Diencephalon (tissue), 1 donor: Measurements from ENCODE around the gene TMEM107. TPM values are rescaled to one million over a fixed set of nuclear protein-coding genes. Genes with fewer than 3 reads are reported as not detected.

ENCODE experiments used
- total RNA-seq: library from RNA; depleted of rRNA; stranded (reverse); fragments of >200 nt; gene quantifications from one replicate; pipeline ENCODE4 v1.2.3, GENCODE V29; 2014

Gene TMEM107
- 31.4 TPM for total RNA-seq

DNA sequence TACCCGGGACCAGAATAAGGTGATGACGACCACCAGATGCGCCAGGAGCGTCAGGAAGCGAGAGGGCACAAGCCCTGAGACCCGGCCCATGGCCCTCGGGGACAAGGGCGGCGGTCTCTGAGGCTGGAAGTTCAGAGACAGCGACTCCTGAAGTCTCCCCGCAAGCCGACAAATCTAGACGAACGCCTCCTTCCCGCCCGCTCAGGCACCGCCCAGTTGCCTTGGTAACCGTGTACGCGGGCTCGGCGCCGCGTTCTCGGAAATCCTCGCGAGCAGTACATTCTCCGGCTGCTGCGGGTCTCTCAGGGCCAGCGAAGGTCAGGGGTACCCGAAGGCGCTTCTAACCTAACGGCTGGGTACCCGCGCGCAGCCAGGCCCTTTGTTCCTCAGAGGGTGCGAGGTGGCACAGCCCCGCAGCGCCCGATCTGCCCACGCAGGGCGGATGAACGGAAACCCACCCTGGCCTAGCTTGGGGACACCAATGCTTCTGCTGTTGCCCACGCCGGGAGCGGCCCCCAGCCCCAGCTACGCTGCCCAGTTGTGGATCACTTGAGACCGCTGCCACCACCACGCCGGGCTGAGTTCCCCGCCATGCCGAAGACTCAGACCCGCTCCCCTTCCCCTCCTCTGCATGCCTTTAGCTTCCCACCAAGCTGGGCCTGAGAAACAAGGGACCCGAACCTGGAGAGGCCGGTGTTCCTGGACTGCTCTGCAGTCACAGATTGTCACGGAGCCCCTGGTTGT, at the start of gene TMEM107:
TSS of gene TMEM107 (minus strand) at position 184 of the 744 bp plus-strand sequence. CDS start at position 90, 94 bp downstream.

DNA sequence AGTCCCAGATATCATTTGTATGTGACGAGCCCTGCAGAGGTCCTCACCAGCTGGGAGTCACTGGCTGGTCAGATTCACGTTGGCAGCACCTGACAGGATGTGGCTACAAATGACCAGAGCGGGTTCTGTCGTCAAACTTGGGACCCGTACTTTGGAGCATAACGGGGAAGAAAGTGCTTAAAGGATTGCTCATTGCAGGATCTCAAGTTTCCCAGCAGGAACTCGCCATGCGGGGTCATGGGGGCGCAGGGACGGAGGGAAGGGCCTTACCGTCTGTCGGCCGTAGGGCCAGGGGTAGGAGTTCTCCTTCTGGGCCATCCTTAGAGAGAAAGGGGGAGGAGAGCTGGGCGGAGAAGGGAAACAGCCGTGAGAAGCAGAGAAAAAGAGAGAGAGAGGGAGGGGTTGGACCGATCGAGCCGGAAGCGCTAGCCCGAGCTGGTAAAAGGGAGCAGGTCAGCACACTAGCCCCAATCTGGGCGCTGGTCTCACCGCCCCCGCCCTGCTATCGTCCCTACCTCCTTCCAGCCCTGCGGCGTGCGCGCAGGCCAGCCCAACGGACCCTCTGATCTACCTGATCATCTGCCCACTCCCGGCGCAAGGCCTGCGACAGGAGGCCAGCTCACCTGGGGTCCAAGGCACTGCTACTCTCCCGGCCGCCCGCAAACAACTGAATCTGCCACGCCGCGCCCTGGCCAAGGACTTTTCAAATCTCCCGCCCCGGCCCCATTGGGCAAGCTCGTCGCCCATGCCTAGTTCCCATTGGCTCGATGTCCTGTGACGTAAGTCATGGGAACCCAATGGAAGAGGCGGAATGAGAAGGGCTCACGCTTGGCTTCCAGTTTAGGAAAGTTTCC, 34.0 kb upstream of the TMEM107 start, which contains the start of gene AURKB:
TSS of gene AURKB (minus strand) at position 669 of the 854 bp plus-strand sequence. CDS start at position 318, 351 bp downstream.

DNA sequence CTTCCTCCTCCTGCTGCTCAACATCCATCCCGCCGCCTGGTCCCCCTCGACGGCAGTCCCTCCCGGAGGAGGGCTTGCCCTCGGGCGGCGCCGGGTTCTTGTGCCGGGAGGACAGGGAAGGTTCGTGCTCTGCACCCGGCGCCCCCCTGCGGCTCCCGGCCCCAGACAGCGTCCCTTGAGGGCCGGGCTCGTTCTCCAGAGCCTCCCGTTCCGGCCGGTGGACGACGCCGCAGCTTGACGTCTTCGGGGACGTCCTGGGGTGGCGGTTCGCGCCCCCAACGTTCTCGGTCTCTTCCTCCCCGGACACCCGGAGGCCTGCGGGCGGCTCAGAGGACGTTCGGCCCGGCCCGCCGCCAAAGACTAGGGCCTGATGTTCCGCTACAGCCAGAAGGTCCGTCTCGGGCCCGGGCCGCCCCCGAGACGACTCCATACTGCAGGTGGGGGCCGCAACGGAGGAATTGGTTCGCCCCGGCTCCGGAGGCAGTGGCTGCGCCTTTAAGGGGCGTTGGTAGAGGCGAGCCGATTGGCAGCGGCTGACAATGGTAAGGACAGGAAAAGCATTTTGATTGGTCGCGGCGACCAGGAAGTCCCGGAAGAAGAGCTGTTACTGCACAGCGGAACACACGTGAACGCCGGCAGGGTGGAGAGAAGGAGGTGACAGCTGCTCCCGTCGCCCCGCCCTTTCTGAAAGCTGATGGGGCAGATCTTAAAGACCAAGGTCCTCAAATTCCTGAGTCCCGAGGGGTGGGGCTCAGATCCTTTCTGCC, 13.7 kb upstream of the TMEM107 start, which contains the start of gene BORCS6:
TSS of gene BORCS6 (minus strand) at position 470 of the 767 bp plus-strand sequence. CDS start at position 430, 40 bp downstream.

DNA sequence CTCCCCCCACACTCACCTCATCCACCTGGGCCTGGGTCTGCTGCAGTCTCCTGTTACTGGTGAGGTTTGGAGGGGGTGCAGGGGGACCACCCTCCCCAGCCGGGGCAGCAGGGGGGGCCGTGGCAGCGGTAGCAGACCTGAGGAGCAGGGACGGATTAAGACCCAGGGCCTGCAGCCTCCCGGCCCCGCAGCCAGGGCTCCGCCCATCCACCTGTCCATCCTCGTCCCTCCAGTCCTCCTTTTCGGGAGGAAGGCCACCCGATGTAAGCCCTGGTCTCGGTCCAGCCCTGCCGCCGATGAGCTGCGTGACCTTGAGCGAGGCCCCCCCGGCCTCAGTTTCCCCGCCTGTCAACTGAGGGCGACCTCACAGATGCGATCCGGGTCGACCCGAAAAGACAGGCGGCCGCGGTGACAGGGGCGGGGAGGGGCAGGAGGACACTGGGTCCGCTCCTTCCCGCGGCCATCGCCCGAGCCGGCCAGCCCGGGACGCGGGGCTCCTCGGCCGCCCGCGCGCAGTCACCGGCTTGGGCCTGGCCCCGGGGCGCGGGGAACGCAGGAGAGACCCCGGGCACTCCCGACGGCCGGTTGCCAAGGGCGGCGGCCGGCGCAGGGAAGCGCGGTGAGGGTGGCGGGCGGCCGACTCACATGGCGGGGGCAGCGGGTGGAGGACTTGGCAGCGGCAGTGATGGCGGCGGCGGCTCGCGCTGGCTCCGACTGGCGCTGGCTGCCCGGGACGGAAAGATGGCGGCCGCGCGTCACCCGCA, 13.8 kb downstream of the TMEM107 start, which contains the start of gene VAMP2:
TSS of gene VAMP2 (minus strand) at position 716 of the 764 bp plus-strand sequence. CDS start at position 647, 69 bp downstream.

DNA sequence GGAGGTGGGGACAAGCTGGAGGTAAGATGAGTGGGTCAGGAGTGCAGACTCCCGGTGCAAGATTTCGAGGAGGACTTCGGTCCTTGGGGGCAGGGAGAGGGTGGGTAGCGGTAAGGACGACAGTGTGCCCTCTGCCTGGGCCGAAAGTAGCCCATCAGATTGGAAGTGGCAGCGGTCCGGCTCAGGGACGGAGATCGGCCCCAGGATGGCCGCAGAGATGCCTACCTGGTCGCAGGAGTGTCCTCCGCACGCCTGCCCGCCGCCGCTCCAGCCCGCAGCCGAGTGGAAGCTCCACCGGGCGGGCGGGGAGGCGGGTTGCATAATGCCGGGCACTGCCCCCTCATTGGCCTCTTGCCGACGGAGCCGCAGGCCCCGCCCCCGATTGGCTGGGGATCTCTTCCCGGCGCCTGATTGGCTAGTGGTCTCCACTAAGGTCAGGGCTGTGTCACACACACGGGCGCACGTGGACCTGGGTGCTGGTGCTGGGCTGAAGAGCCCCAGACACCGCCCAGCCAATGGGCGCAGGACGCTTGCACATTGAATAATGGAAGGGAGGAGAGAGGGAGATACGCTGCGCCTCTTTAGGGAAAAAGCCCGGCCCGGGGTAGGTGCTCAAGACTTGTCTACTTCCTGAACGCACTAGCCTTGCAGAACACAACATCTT, 23.9 kb downstream of the TMEM107 start, which contains the start of gene PER1:
TSS of gene PER1 (minus strand) at position 293 of the 664 bp plus-strand sequence. CDS start 1,698 bp downstream, outside the sequence.

DNA sequence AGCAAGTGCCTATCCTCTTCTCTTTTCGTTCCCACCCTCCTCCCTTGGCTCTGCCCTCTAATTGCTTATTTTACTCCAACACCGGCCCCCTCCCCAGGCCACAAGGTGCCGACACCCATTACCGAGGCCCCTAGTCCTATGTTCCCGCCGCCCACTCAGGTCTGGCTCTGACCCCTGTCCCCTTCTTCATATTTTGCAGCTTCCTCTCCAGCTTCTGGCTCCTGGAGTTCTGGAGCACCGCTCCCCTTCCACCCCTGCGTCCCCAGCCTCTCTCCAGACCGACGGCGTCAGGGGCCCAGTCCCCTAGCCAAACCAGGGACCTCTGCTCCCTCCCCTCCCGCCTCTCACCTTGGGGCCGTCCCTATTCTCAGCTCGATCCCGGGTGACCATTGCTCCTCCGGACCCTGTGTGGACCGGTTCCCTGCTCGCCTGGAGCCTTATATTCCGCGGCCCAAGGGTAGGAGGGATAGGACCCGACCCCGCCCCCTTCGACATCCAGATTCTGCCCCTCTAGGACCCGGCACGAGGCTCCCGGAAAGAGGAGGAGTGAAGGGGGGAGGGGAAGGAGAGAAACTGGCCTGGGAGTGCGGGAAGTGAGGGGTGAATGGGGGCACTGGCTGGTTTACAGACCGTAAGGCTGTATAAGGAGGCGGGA, 52.4 kb downstream of the TMEM107 start, which contains the start of gene HES7:
TSS of gene HES7 (minus strand) at position 412 of the 655 bp plus-strand sequence. CDS start at position 390, 22 bp downstream.

Other genes starting within 250 kb of the TMEM107 start
- gene KCNAB3, start 246.5 kb downstream of the TMEM107 start, total RNA-seq, result 3.7 TPM
- 21.9 TPM for gene TRAPPC1, start 244.4 kb downstream of the TMEM107 start, total RNA-seq
- 31.6 TPM for gene CNTROB, start 244.2 kb downstream of the TMEM107 start, total RNA-seq
- not detected for gene GUCY2D, start 173.8 kb downstream of the TMEM107 start, total RNA-seq
- gene ALOX15B, start 137.3 kb downstream of the TMEM107 start, total RNA-seq, result not detected
- gene ALOX12B, start 88.7 kb downstream of the TMEM107 start, total RNA-seq, result not detected
- gene ALOXE3, start 57.9 kb downstream of the TMEM107 start, total RNA-seq, result 0.69 TPM
- gene HES7, start 52.3 kb downstream of the TMEM107 start, total RNA-seq, result 0.46 TPM
- 9.0 TPM for gene PER1, start 24.0 kb downstream of the TMEM107 start, total RNA-seq
- gene VAMP2, start 13.4 kb downstream of the TMEM107 start, total RNA-seq, result 86.5 TPM
- 5.1 TPM for gene BORCS6, start 13.8 kb upstream of the TMEM107 start, total RNA-seq
- gene AURKB, start 34.2 kb upstream of the TMEM107 start, total RNA-seq, result 6.9 TPM
- gene CTC1, start 71.7 kb upstream of the TMEM107 start, total RNA-seq, result 15.9 TPM
- 23.1 TPM for gene PFAS, start 72.9 kb upstream of the TMEM107 start, total RNA-seq
- gene RANGRF, start 112.3 kb upstream of the TMEM107 start, total RNA-seq, result 12.7 TPM
- gene SLC25A35, start 119.0 kb upstream of the TMEM107 start, total RNA-seq, result 0.46 TPM
- gene ARHGEF15, start 133.9 kb upstream of the TMEM107 start, total RNA-seq, result 1.6 TPM
- not detected for gene ODF4, start 163.5 kb upstream of the TMEM107 start, total RNA-seq
- gene RPL26, start 206.8 kb upstream of the TMEM107 start, total RNA-seq, result 3,063 TPM
- gene RNF222, start 221.4 kb upstream of the TMEM107 start, total RNA-seq, result not detected